CD4-positive, alpha-beta T cell treated with Interleukin-6 for 4 hours (primary cell): Measurements from ENCODE around the gene ZNF862.
"Not testable (repeated sequence)": the region's sequence is repeated elsewhere in the genome, so short reads cannot be mapped to it uniquely, and the experiment has no call there.

Experiments
- DNase-seq: peaks from one replicate; pipeline ENCODE4 v3.0.0-alpha.2; 2020; ENCODE audit warnings: mixed read lengths

The ZNF862 gene

GRCh38 chr7:149825567-149826343 is 12.4 kb upstream of the ZNF862 start:
- DNase-seq: no peak

GRCh38 chr7:149826344-149827088 is 11.7 kb upstream of the ZNF862 start:
- no peak for DNase-seq

GRCh38 chr7:149827089-149827981 is 10.8 kb upstream of the ZNF862 start:
- DNase-seq: no peak

GRCh38 chr7:149828357-149829309 is 9.5 kb upstream of the ZNF862 start:
- no peak for DNase-seq

GRCh38 chr7:149830527-149830926 is 7.6 kb upstream of the ZNF862 start:
- not testable (repeated sequence) for DNase-seq

GRCh38 chr7:149830997-149831740 is 7.0 kb upstream of the ZNF862 start:
- no peak for DNase-seq

GRCh38 chr7:149831741-149832219 is 6.4 kb upstream of the ZNF862 start:
- DNase-seq: no peak

GRCh38 chr7:149832332-149833041 is 5.7 kb upstream of the ZNF862 start:
- no peak for DNase-seq

- DNase-seq: no peak
Observed at GRCh38 chr7:149833495-149834130, 4.6 kb upstream of the ZNF862 start.

GRCh38 chr7:149834601-149835000 is 3.6 kb upstream of the ZNF862 start:
- no peak for DNase-seq

- no peak for DNase-seq
Observed at GRCh38 chr7:149836434-149836833, 1.7 kb upstream of the ZNF862 start.

- no peak for DNase-seq
Observed at GRCh38 chr7:149837564-149838223, 481 bp upstream of the ZNF862 start.

GRCh38 chr7:149838992-149839408 is 825 bp downstream of the ZNF862 start:
- DNase-seq: no peak

- DNase-seq: no peak
Observed at GRCh38 chr7:149839933-149840332, 1.8 kb downstream of the ZNF862 start.

- no peak for DNase-seq
Observed at GRCh38 chr7:149843566-149843965, 5.4 kb downstream of the ZNF862 start.

- DNase-seq: no peak
Observed at GRCh38 chr7:149844445-149844844, 6.3 kb downstream of the ZNF862 start.

- no peak for DNase-seq
Observed at GRCh38 chr7:149845257-149845980, 7.2 kb downstream of the ZNF862 start.

GRCh38 chr7:149846021-149846420 is 7.8 kb downstream of the ZNF862 start:
- no peak for DNase-seq
